Fibroblast of lung (primary cell): ENCODE data around the gene NFKBIE. TPM values are rescaled to one million over a fixed set of nuclear protein-coding genes. Genes with fewer than 3 reads are reported as not detected.

Source experiments
- DNase-seq, 2 donors: peaks; one replicate each; pipeline versions ENCODE4 v3.0.0 to v3.0.0-alpha.2; 2010; ENCODE audit warnings: low read depth in 2 of 2
- H2AFZ ChIP-seq: 2 replicates; pipeline ENCODE4 v1.5.1; 2012; ENCODE audit warnings: low read length, control low read depth, inconsistent platforms
- H3K27ac ChIP-seq: 2 replicates; pipeline ENCODE4 v1.5.1; 2011; ENCODE audit warnings: low read length, control low read depth; ENCODE audit not compliant: insufficient read depth
- H3K27me3 ChIP-seq: 2 replicates; pipeline ENCODE4 v1.5.1; 2011; ENCODE audit warnings: mild to moderate bottlenecking, low read length; ENCODE audit not compliant: control insufficient read depth, insufficient read depth
- H3K36me3 ChIP-seq: 2 replicates; pipeline ENCODE4 v1.5.1; 2011; ENCODE audit warnings: low read length; ENCODE audit not compliant: control insufficient read depth, insufficient read depth
- H3K4me1 ChIP-seq: 2 replicates; pipeline ENCODE4 v1.5.1; 2011; ENCODE audit warnings: low read length; ENCODE audit not compliant: control insufficient read depth, insufficient read depth; ENCODE audit errors: extremely low read depth
- H3K4me2 ChIP-seq: 2 replicates; pipeline ENCODE4 v1.5.1; 2011; ENCODE audit warnings: low read length, control low read depth; ENCODE audit not compliant: insufficient read depth; ENCODE audit errors: extremely low read depth
- H3K4me3 ChIP-seq, 4 experiments: fragments of 200-600 bp in 1 of 4; sonication (generic) in 1 of 4; replicated peaks in 1 of 4; 2 replicates each; pipeline ENCODE4 v1.5.1; 2011 to 2016; ENCODE audit warnings: low read length in 4 of 4, low read depth in 3 of 4, mild to moderate bottlenecking in 3 of 4, control low read depth in 2 of 4, inconsistent platforms in 1 of 4, mixed read lengths in 1 of 4; ENCODE audit not compliant: insufficient read depth in 1 of 4; ENCODE audit errors: control extremely low read depth in 1 of 4
- H3K79me2 ChIP-seq: 2 replicates; pipeline ENCODE4 v1.5.1; 2012; ENCODE audit warnings: mild to moderate bottlenecking, low read length, inconsistent platforms; ENCODE audit not compliant: control insufficient read depth, insufficient read depth
- H3K9ac ChIP-seq: 2 replicates; pipeline ENCODE4 v1.5.1; 2011; ENCODE audit warnings: mild to moderate bottlenecking, low read length, control low read depth; ENCODE audit not compliant: insufficient read depth
- H3K9me3 ChIP-seq: 2 replicates; pipeline ENCODE4 v1.5.1; 2012; ENCODE audit warnings: low read depth, low read length; ENCODE audit not compliant: control insufficient read depth, insufficient read depth
- H4K20me1 ChIP-seq: 2 replicates; pipeline ENCODE4 v1.5.1; 2011; ENCODE audit warnings: low read length; ENCODE audit not compliant: control insufficient read depth, insufficient read depth; ENCODE audit errors: extremely low read depth
- EZH2 ChIP-seq: IDR thresholded peaks from 2 replicates; pipeline ENCODE4 v1.5.1; 2012; ENCODE audit warnings: low read length, control low read depth, mild to moderate bottlenecking; ENCODE audit errors: missing control alignments
- polyA plus RNA-seq, 2 donors: library from polyadenylated mRNA; depleted of rRNA in 1 of 2; stranded (reverse) in 1 of 2; unstranded in 1 of 2; fragments of >200 nt; gene quantifications; 2 replicates each; pipeline ENCODE4 v1.2.1, GENCODE V29; 2011 to 2012; ENCODE audit warnings: missing spikeins in 1 of 2
- total RNA-seq: library from RNA; depleted of rRNA; stranded (reverse); fragments of >200 nt; gene quantifications from 2 replicates; pipeline ENCODE4 v1.2.1, GENCODE V29; 2014
- TF ChIP-seq, protein P1 (sequence below), 2 donors: IDR thresholded peaks in 1 of 2; conservative IDR thresholded peaks in 1 of 2; 1 replicate in 1 of 2; 2 replicates in 1 of 2; pipeline ENCODE4 v1.5.1; 2011 to 2012; ENCODE audit warnings: low read length in 2 of 2, control low read depth in 1 of 2, inconsistent platforms in 1 of 2, low read depth in 1 of 2, mild to moderate bottlenecking in 1 of 2

Gene NFKBIE
- total and polyA plus RNA-seq, 2 donors (not counting 1 experiment from before 2014, with no cell fraction given): 1.6 to 5.4 TPM

DNA sequence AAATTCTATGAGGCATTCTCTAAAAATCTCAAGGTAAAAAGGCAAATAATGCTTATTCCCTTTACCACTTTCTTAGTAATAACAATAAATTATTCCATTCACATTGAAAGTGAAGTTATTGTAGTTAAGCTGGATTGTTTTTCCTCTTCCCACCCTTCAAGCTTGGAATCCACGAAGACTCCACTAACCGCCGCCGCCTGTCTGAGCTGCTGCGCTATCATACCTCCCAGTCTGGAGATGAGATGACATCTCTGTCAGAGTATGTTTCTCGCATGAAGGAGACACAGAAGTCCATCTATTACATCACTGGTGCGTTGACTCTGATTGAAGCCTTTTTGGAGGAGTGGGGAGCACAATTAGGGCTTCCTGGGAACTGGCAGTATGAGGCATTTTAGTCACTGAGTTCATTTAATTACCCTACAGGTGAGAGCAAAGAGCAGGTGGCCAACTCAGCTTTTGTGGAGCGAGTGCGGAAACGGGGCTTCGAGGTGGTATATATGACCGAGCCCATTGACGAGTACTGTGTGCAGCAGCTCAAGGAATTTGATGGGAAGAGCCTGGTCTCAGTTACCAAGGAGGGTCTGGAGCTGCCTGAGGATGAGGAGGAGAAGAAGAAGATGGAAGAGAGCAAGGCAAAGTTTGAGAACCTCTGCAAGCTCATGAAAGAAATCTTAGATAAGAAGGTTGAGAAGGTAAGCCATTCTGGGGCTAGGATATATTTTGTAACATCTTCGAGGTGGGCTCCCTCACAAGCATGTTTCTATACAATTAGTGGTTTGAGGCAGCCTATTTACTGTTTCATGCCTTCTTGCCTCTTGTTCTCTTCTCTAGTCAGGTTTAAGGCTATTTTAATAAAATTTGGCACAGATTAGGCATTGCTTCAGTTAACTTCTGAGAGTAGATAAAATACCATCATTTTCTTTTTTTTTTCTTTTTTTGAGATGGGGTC lies 13.5 kb downstream of the NFKBIE start:
- H3K4me3 ChIP-seq: no peak overlapping the region
- H3K4me1 ChIP-seq: peaks cover 6% of the 10 kb centered on the region
- H3K27ac ChIP-seq: no peak overlapping the region
- H2AFZ ChIP-seq: no peak overlapping the region
- H3K9ac ChIP-seq: no peak overlapping the region
- no peaks in the 10 kb centered on the region for H3K9me3 ChIP-seq
- H3K36me3 ChIP-seq: peaks cover 36% of the 10 kb centered on the region
- no peak overlapping the region for H3K4me2 ChIP-seq
- peaks cover 76% of the 10 kb centered on the region for H3K79me2 ChIP-seq
- no peak for DNase-seq
- no peak for TF ChIP-seq EZH2
- TF ChIP-seq, protein P1, sequence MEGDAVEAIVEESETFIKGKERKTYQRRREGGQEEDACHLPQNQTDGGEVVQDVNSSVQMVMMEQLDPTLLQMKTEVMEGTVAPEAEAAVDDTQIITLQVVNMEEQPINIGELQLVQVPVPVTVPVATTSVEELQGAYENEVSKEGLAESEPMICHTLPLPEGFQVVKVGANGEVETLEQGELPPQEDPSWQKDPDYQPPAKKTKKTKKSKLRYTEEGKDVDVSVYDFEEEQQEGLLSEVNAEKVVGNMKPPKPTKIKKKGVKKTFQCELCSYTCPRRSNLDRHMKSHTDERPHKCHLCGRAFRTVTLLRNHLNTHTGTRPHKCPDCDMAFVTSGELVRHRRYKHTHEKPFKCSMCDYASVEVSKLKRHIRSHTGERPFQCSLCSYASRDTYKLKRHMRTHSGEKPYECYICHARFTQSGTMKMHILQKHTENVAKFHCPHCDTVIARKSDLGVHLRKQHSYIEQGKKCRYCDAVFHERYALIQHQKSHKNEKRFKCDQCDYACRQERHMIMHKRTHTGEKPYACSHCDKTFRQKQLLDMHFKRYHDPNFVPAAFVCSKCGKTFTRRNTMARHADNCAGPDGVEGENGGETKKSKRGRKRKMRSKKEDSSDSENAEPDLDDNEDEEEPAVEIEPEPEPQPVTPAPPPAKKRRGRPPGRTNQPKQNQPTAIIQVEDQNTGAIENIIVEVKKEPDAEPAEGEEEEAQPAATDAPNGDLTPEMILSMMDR (conservative IDR thresholded peaks at IDR 0.05 in 1 of 2, IDR thresholded peaks at IDR 0.05 in 1 of 2; ENCODE audit: low read depth in 1 of 2, low read length in 2 of 2): no peak
- no peaks in the 10 kb centered on the region for H3K27me3 ChIP-seq
- H4K20me1 ChIP-seq: peaks cover 8% of the 10 kb centered on the region

DNA sequence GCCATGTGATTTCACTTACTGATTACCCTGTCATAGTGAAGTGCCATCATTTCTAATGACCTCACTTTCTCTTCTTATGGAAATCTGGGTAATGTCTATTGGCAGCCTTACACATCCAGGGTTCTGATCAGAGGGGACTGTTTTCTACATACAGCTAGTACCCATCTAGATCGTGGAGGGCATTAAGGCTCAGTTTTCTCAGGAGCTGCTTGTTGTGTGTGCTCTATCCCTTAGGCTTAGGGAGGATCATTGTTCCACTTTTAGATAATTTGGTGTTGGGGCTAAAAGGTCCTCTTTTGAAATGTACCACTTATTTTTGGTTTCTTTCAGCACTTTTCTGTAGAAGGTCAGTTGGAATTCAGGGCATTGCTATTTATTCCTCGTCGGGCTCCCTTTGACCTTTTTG lies 14.6 kb downstream of the NFKBIE start:
- no peak overlapping the region for H3K9ac ChIP-seq
- no peak overlapping the region for H3K4me2 ChIP-seq
- H3K4me3 ChIP-seq: no peak overlapping the region
- H3K79me2 ChIP-seq: peaks cover 64% of the 10 kb centered on the region
- no peak for DNase-seq
- peaks cover 8% of the 10 kb centered on the region for H4K20me1 ChIP-seq
- H3K9me3 ChIP-seq: no peaks in the 10 kb centered on the region
- H3K27ac ChIP-seq: peak overlapping the region; percentile 11
- H3K36me3 ChIP-seq: peaks cover 34% of the 10 kb centered on the region
- no peak overlapping the region for H2AFZ ChIP-seq
- peaks cover 3% of the 10 kb centered on the region for H3K4me1 ChIP-seq
- TF ChIP-seq, protein P1 (conservative IDR thresholded peaks at IDR 0.05 in 1 of 2, IDR thresholded peaks at IDR 0.05 in 1 of 2; ENCODE audit: low read depth in 1 of 2, low read length in 2 of 2): no peak
- no peak for TF ChIP-seq EZH2
- H3K27me3 ChIP-seq: no peaks in the 10 kb centered on the region

DNA sequence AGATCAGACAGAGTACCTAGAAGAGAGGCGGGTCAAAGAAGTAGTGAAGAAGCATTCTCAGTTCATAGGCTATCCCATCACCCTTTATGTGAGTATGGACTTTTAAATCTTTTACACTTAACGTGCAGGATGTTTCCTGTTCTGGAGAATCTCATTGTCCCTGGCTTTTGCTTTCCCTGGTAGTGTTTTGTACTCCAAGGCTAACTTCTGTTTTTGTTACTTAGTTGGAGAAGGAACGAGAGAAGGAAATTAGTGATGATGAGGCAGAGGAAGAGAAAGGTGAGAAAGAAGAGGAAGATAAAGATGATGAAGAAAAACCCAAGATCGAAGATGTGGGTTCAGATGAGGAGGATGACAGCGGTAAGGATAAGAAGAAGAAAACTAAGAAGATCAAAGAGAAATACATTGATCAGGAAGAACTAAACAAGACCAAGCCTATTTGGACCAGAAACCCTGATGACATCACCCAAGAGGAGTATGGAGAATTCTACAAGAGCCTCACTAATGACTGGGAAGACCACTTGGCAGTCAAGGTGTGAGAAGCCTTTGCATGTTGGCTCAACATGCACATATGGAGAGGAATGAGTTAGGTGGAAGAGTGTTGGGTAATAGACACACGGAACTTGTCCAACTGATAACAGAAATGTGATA lies 15.2 kb downstream of the NFKBIE start:
- Histone ChIP-seq H3K9ac (no peak overlapping the region), H3K27me3 (no peaks in the 10 kb centered on the region), H3K4me2 (no peak overlapping the region), H3K36me3 (peaks cover 33% of the 10 kb centered on the region), H3K9me3 (no peaks in the 10 kb centered on the region), H3K79me2 (peaks cover 60% of the 10 kb centered on the region), H3K27ac (peak overlapping the region; percentile 11), H4K20me1 (peaks cover 8% of the 10 kb centered on the region), H3K4me1 (peaks cover 5% of the 10 kb centered on the region), H3K4me3 (peak overlapping the region in 1 of 4 experiments; percentile 14), H2AFZ (no peak overlapping the region)
- TF ChIP-seq, protein P1 (conservative IDR thresholded peaks at IDR 0.05 in 1 of 2, IDR thresholded peaks at IDR 0.05 in 1 of 2; ENCODE audit: low read depth in 1 of 2, low read length in 2 of 2): no peak
- TF ChIP-seq EZH2: no peak
- peak in 1 of 2 donors; percentile 15 for DNase-seq
